ENCODE measurements around the gene SLC39A6. TPM values are rescaled to one million over a fixed set of nuclear protein-coding genes. Genes with fewer than 3 reads are reported as not detected.
"Not testable (repeated sequence)": the region's sequence is repeated elsewhere in the genome, so short reads cannot be mapped to it uniquely, and the experiment has no call there.

SLC39A6 gene
- total and polyA plus RNA-seq, 4 donors: 4.7 to 59.2 (median 31.0) TPM

DNA sequence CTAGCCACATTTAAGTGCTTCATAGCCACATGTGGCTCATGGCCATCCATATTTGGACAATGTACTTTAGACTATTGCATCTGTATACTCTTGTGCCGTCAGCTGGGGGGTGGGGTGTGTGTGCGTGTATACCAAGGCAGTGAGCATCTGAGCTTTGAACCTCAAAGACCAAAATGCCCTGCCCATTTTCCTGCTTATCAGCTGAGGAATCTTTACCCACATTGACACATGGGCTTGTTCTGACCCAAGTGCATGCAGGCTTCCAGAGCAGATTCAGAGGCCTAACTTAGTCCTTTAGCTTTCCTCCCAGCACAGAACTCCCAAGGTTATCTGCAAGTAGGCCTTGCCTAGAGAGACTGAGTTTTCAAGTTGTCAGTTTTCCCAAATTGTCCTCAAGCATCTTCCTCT is 47.0 kb upstream of the SLC39A6 start:
- no peak overlapping the region for H3K27ac ChIP-seq (ENCODE audit: low read depth in 1 of 2, low read length in 1 of 2)
- DNase-seq (no peak), ATAC-seq (ENCODE audit: insufficient read depth, low FRiP score) (no peak)
- WGBS, 2 donors: 96 to 97% methylated on average over 2 of the region's 2 CpGs
- peaks cover 0 to 8% (median 4%) of the 10 kb centered on the region in 5 donors for H3K4me1 ChIP-seq (ENCODE audit: control insufficient read depth in 5 of 5, insufficient read depth in 5 of 5, low read length in 5 of 5)
- H3K9me3 ChIP-seq (ENCODE audit: control insufficient read depth in 4 of 4, insufficient read depth in 3 of 4, low read length in 3 of 4): no peaks in the 10 kb centered on the region
- TF ChIP-seq, protein P1, sequence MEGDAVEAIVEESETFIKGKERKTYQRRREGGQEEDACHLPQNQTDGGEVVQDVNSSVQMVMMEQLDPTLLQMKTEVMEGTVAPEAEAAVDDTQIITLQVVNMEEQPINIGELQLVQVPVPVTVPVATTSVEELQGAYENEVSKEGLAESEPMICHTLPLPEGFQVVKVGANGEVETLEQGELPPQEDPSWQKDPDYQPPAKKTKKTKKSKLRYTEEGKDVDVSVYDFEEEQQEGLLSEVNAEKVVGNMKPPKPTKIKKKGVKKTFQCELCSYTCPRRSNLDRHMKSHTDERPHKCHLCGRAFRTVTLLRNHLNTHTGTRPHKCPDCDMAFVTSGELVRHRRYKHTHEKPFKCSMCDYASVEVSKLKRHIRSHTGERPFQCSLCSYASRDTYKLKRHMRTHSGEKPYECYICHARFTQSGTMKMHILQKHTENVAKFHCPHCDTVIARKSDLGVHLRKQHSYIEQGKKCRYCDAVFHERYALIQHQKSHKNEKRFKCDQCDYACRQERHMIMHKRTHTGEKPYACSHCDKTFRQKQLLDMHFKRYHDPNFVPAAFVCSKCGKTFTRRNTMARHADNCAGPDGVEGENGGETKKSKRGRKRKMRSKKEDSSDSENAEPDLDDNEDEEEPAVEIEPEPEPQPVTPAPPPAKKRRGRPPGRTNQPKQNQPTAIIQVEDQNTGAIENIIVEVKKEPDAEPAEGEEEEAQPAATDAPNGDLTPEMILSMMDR (IDR thresholded peaks at IDR 0.05; ENCODE audit: control extremely low read depth, extremely low read depth): no peak
- peaks cover 6 to 22% (median 12%) of the 10 kb centered on the region in 4 donors for H3K36me3 ChIP-seq (ENCODE audit: control insufficient read depth in 4 of 4, insufficient read depth in 4 of 4, low read length in 4 of 4)
- no peak overlapping the region for H3K4me3 ChIP-seq
- no peaks in the 10 kb centered on the region for H3K27me3 ChIP-seq (ENCODE audit: control insufficient read depth in 3 of 3, insufficient read depth in 3 of 3, low read length in 2 of 3)
- no peak overlapping the region for H3K9ac ChIP-seq (ENCODE audit: insufficient read depth in 1 of 2, low read length in 2 of 2)

- WGBS, 2 donors: 95 to 96% methylated on average over 1 of the region's 1 CpG
- TF ChIP-seq, protein P1 (IDR thresholded peaks at IDR 0.05; ENCODE audit: control extremely low read depth, extremely low read depth): no peak
- no peak for ATAC-seq (ENCODE audit: insufficient read depth, low FRiP score)
- H3K9ac ChIP-seq (ENCODE audit: insufficient read depth in 1 of 2, low read length in 2 of 2): no peak overlapping the region
- no peak overlapping the region for H3K4me3 ChIP-seq
- no peaks in the 10 kb centered on the region for H3K27me3 ChIP-seq (ENCODE audit: control insufficient read depth in 3 of 3, insufficient read depth in 3 of 3, low read length in 2 of 3)
- H3K36me3 ChIP-seq (ENCODE audit: control insufficient read depth in 4 of 4, insufficient read depth in 4 of 4, low read length in 4 of 4): peaks cover 8 to 27% (median 19%) of the 10 kb centered on the region in 4 donors
- no peak overlapping the region for H3K27ac ChIP-seq (ENCODE audit: low read depth in 1 of 2, low read length in 1 of 2)
- DNase-seq: no peak
- H3K9me3 ChIP-seq (ENCODE audit: control insufficient read depth in 4 of 4, insufficient read depth in 3 of 4, low read length in 3 of 4): no peaks in the 10 kb centered on the region
- H3K4me1 ChIP-seq (ENCODE audit: control insufficient read depth in 5 of 5, insufficient read depth in 5 of 5, low read length in 5 of 5): peaks cover 0 to 8% (median 4%) of the 10 kb centered on the region in 5 donors
Observed at GRCh38 chr18:36175481-36175880, 46.3 kb upstream of the SLC39A6 start.

DNA sequence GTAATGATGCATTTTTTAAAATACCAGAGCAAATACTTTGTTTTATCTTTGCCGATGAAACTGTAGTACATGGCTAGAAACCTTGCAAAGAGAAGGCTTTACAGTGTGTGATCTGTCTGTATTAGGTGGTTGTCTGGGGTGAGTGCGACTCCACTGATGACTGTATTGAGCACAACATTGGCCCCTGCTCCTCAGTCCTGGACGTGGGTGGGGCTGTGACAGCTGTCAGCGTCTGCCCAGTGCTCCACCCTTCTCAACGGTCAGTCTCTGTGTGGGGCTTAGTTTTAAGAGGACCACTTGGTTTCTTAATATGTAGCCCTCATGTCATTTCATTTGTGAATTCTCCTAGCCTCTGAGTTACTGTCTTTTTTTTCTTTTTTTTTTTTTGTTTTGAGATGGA is 40.8 kb upstream of the SLC39A6 start:
- no peak overlapping the region for H3K9ac ChIP-seq (ENCODE audit: insufficient read depth in 1 of 2, low read length in 2 of 2)
- peaks cover 23 to 35% (median 28%) of the 10 kb centered on the region in 4 donors for H3K36me3 ChIP-seq (ENCODE audit: control insufficient read depth in 4 of 4, insufficient read depth in 4 of 4, low read length in 4 of 4)
- H3K9me3 ChIP-seq (ENCODE audit: control insufficient read depth in 4 of 4, insufficient read depth in 3 of 4, low read length in 3 of 4): no peaks in the 10 kb centered on the region
- H3K27me3 ChIP-seq (ENCODE audit: control insufficient read depth in 3 of 3, insufficient read depth in 3 of 3, low read length in 2 of 3): no peaks in the 10 kb centered on the region
- TF ChIP-seq, protein P1 (IDR thresholded peaks at IDR 0.05; ENCODE audit: control extremely low read depth, extremely low read depth): no peak
- no peaks in the 10 kb centered on the region for H3K4me1 ChIP-seq (ENCODE audit: control insufficient read depth in 5 of 5, insufficient read depth in 5 of 5, low read length in 5 of 5)
- 67 to 86% methylated on average over 5 of the region's 5 CpGs for WGBS, 2 donors
- ATAC-seq (ENCODE audit: insufficient read depth, low FRiP score) (no peak), DNase-seq (no peak)
- no peak overlapping the region for H3K27ac ChIP-seq (ENCODE audit: low read depth in 1 of 2, low read length in 1 of 2)
- H3K4me3 ChIP-seq: no peak overlapping the region

DNA sequence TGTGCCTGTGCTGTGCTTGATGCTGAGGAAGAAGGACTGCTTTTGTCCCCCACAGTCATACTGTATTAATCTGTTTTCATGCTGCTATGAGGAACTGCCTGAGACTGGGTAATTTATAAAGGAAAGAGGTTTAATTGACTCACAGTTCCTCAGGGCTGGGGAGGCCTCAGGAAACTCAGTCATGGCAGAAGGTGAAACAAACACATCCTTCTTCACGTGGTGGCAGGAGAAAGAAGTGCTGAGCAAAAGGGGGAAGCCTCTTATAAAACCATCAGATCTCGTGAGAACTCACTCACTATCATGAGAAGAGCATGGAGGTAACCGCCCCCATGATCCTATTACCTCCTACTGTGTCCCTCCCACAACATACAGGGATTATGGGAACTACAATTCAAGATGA is 39.2 kb upstream of the SLC39A6 start:
- H3K9me3 ChIP-seq (ENCODE audit: control insufficient read depth in 4 of 4, insufficient read depth in 3 of 4, low read length in 3 of 4); H3K4me3 ChIP-seq; H3K27me3 ChIP-seq (ENCODE audit: control insufficient read depth in 3 of 3, insufficient read depth in 3 of 3, low read length in 2 of 3); H3K9ac ChIP-seq (ENCODE audit: insufficient read depth in 1 of 2, low read length in 2 of 2); ATAC-seq (ENCODE audit: insufficient read depth, low FRiP score); H3K4me1 ChIP-seq (ENCODE audit: control insufficient read depth in 5 of 5, insufficient read depth in 5 of 5, low read length in 5 of 5); DNase-seq; H3K27ac ChIP-seq (ENCODE audit: low read depth in 1 of 2, low read length in 1 of 2): not testable (repeated sequence)
- H3K36me3 ChIP-seq (ENCODE audit: control insufficient read depth in 4 of 4, insufficient read depth in 4 of 4, low read length in 4 of 4): peaks cover 23 to 33% (median 29%) of the 10 kb centered on the region in 4 donors
- 78 to 80% methylated on average over 3 of the region's 3 CpGs for WGBS, 2 donors
